Osteoblast (primary cell): ENCODE measurements around the gene MDM2. TPM values are rescaled to one million over a fixed set of nuclear protein-coding genes. Genes with fewer than 3 reads are reported as not detected.

Experiments used
- DNase-seq: peaks from one replicate; pipeline ENCODE4 v3.0.0; 2011; ENCODE audit warnings: low spot score, mixed read lengths; ENCODE audit not compliant: insufficient read length; ENCODE audit errors: missing footprints
- H2AFZ ChIP-seq: 2 replicates; pipeline ENCODE4 v1.6.0; 2011; ENCODE audit warnings: mild to moderate bottlenecking, low read length
- H3K27ac ChIP-seq: 2 replicates; pipeline ENCODE4 v1.5.1; 2011; ENCODE audit warnings: mild to moderate bottlenecking, low read depth, low read length, moderate library complexity
- H3K27me3 ChIP-seq: 2 replicates; pipeline ENCODE4 v1.6.0; 2012; ENCODE audit warnings: mild to moderate bottlenecking, control low read depth, inconsistent platforms, low read length, moderate library complexity; ENCODE audit not compliant: insufficient read depth
- H3K36me3 ChIP-seq: 2 replicates; pipeline ENCODE4 v1.5.1; 2011; ENCODE audit warnings: mild to moderate bottlenecking, low read length, control low read depth, moderate library complexity; ENCODE audit not compliant: insufficient read depth
- H3K4me1 ChIP-seq: 2 replicates; pipeline ENCODE4 v1.5.1; 2011; ENCODE audit warnings: mild to moderate bottlenecking, low read length, control low read depth, moderate library complexity; ENCODE audit not compliant: insufficient read depth
- H3K4me2 ChIP-seq: 2 replicates; pipeline ENCODE4 v1.6.0; 2011; ENCODE audit warnings: mild to moderate bottlenecking, low read length; ENCODE audit not compliant: insufficient read depth
- H3K4me3 ChIP-seq: fragments of 200-600 bp; sonication (generic); 3 replicates; pipeline ENCODE4 v1.5.1; 2012; ENCODE audit warnings: mild to moderate bottlenecking, low read length, inconsistent platforms; ENCODE audit not compliant: insufficient read depth
- H3K79me2 ChIP-seq: 2 replicates; pipeline ENCODE4 v1.6.0; 2012; ENCODE audit warnings: mild to moderate bottlenecking, low read length, control low read depth, inconsistent platforms; ENCODE audit not compliant: insufficient read depth
- H3K9me3 ChIP-seq: 2 replicates; pipeline ENCODE4 v1.5.1; 2011; ENCODE audit warnings: low read depth, low read length, control low read depth
- H4K20me1 ChIP-seq: 2 replicates; pipeline ENCODE4 v1.6.0; 2012; ENCODE audit warnings: mild to moderate bottlenecking, low read length, control low read depth; ENCODE audit not compliant: insufficient read depth
- total RNA-seq: library from RNA; depleted of rRNA; stranded (reverse); fragments of >200 nt; gene quantifications from 2 replicates; pipeline ENCODE4 v1.2.3, GENCODE V29; 2012
- TF ChIP-seq, protein P1 (sequence below): IDR thresholded peaks from 2 replicates; pipeline ENCODE4 v1.5.1; 2011; ENCODE audit warnings: mild to moderate bottlenecking, low read depth, low read length, moderate library complexity; ENCODE audit errors: extremely low read depth

Gene MDM2
- total RNA-seq, 1 donor: 225 TPM

DNA sequence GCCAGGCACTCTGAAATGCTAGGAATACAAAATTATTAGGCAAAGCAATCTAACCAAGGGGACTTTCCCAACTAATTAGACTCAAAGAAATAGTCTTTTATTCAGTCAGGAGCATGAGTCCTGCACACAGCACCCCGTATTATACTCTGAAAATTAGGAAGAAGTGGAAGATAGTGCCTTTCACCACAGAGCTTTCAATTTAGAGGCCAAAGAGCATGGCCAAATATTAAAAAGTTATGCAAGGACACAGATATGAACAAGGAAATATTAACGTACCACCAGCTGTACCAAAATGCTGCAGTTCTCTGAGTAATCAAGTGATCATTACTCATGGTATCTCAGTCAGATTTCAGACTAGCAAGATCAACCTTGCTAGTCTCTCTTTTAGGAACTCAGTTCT is 22.6 kb upstream of the MDM2 start:
- Histone ChIP-seq H3K4me2 (no peak overlapping the region), H3K36me3 (no peaks in the 10 kb centered on the region), H4K20me1 (no peaks in the 10 kb centered on the region), H3K79me2 (no peaks in the 10 kb centered on the region), H3K9me3 (no peaks in the 10 kb centered on the region), H3K27ac (peak overlapping the region; percentile 9), H3K4me1 (peaks cover 23% of the 10 kb centered on the region), H3K4me3 (no peak overlapping the region), H3K27me3 (no peaks in the 10 kb centered on the region), H2AFZ (no peak overlapping the region)
- DNase-seq: no peak
- TF ChIP-seq, protein P1, sequence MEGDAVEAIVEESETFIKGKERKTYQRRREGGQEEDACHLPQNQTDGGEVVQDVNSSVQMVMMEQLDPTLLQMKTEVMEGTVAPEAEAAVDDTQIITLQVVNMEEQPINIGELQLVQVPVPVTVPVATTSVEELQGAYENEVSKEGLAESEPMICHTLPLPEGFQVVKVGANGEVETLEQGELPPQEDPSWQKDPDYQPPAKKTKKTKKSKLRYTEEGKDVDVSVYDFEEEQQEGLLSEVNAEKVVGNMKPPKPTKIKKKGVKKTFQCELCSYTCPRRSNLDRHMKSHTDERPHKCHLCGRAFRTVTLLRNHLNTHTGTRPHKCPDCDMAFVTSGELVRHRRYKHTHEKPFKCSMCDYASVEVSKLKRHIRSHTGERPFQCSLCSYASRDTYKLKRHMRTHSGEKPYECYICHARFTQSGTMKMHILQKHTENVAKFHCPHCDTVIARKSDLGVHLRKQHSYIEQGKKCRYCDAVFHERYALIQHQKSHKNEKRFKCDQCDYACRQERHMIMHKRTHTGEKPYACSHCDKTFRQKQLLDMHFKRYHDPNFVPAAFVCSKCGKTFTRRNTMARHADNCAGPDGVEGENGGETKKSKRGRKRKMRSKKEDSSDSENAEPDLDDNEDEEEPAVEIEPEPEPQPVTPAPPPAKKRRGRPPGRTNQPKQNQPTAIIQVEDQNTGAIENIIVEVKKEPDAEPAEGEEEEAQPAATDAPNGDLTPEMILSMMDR: no peak

DNA sequence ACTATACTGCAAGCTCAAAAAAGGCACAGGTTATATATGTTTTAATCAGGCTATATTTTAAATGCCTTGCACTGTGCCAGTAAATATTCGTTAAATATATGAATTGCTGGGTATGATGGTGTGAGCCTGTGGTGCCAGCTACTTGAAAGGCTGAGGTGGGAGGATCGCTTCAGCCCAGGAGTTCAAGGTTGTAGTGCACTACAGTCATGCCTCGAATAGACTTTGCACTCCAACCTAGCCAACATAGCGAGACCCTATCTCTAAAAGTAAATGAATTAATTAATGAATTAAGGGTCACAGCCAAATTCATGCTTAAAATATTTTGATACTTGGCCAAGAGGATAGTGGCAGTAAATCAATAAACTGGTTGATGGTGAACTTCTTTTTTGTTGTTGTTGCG is 22.2 kb upstream of the MDM2 start:
- no peaks in the 10 kb centered on the region for H3K36me3 ChIP-seq
- H3K79me2 ChIP-seq: no peaks in the 10 kb centered on the region
- H3K4me2 ChIP-seq: no peak overlapping the region
- H3K9me3 ChIP-seq: no peaks in the 10 kb centered on the region
- TF ChIP-seq, protein P1: no peak
- H3K4me1 ChIP-seq: peaks cover 23% of the 10 kb centered on the region
- no peak overlapping the region for H2AFZ ChIP-seq
- no peaks in the 10 kb centered on the region for H4K20me1 ChIP-seq
- no peak overlapping the region for H3K27ac ChIP-seq
- no peaks in the 10 kb centered on the region for H3K27me3 ChIP-seq
- H3K4me3 ChIP-seq: no peak overlapping the region
- no peak for DNase-seq

DNA sequence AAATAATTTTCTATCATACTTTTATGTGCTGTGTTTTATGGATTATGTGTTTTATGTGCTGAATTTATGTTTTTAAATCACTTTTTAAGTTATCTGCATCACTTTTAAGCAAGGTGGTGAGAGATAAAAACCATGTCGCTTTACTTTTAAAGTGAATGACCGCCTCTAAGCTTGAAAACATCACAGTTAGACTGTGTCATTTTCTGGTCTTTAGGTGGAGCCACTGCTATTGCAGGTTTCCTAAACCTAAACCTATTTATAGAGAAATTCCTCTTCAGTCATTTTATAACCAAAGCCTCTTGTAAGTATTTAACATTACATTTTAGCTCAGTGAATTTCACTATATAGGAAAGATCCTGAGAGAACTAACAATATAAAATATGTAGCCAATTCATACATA is 21.0 kb upstream of the MDM2 start:
- no peak overlapping the region for H3K4me2 ChIP-seq
- H3K27ac ChIP-seq: peak overlapping the region; percentile 86
- TF ChIP-seq, protein P1: no peak

DNA sequence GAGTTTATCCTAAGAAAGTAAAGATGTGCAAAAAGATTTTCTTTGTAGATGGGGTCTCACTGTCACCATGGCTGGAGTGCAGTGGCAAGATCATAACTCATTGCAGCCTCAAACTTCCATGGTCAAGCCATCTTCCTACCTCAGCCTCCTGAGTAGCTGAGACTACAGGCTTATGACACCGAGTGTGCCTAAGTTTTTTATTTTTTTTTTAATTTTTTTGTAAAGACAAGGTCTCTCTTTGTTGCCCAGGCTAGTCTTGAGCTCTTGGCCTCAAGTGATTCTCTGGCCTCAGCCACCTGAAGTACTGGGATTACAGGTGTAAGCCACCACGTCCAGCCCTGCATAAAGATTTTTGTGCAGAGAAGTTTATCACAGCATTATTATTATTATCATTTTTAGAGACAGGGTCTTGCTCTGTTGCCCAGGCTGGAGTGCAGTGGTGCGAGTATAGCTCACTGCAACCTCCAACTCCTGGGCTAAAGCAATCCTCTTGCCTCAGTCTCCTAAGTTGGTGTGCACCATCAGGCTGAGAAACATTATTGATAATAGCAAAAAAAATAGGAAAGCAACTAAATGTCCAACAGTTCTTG is 19.3 kb upstream of the MDM2 start:
- TF ChIP-seq, protein P1: no peak
- Histone ChIP-seq H3K4me2 (no peak overlapping the region), H3K27ac (no peak overlapping the region), H2AFZ (no peak overlapping the region), H3K79me2 (no peaks in the 10 kb centered on the region), H3K4me3 (no peak overlapping the region), H4K20me1 (no peaks in the 10 kb centered on the region), H3K4me1 (peaks cover 23% of the 10 kb centered on the region), H3K9me3 (no peaks in the 10 kb centered on the region), H3K27me3 (no peaks in the 10 kb centered on the region), H3K36me3 (no peaks in the 10 kb centered on the region)
- DNase-seq: no peak

More for the DNA sequence above, 21.0 kb upstream of the MDM2 start:
- no peak for DNase-seq
- no peaks in the 10 kb centered on the region for H3K27me3 ChIP-seq
- H3K36me3 ChIP-seq: no peaks in the 10 kb centered on the region
- H2AFZ ChIP-seq: no peak overlapping the region
- peaks cover 23% of the 10 kb centered on the region for H3K4me1 ChIP-seq
- H3K4me3 ChIP-seq: no peak overlapping the region
- no peaks in the 10 kb centered on the region for H3K9me3 ChIP-seq
- H3K79me2 ChIP-seq: no peaks in the 10 kb centered on the region
- no peaks in the 10 kb centered on the region for H4K20me1 ChIP-seq
